Measurements from ENCODE around the gene PRKCD. TPM values are rescaled to one million over a fixed set of nuclear protein-coding genes. Genes with fewer than 3 reads are reported as not detected.

The PRKCD gene
- total and polyA plus RNA-seq, 4 donors: 16.1 to 33.4 (median 27.2) TPM

- no peaks in the 10 kb centered on the region for H3K9me3 ChIP-seq (ENCODE audit: control insufficient read depth, low read length)
- no peak overlapping the region for H3K4me3 ChIP-seq (ENCODE audit: low read length in 2 of 2)
- peaks cover 0 to 11% of the 10 kb centered on the region in 2 donors for H3K36me3 ChIP-seq (ENCODE audit: control insufficient read depth in 1 of 2, insufficient read depth in 2 of 2, low read length in 1 of 2)
- intact Hi-C loops (cut with DNase I): no loop called here
- no peaks in the 10 kb centered on the region for H3K27me3 ChIP-seq (ENCODE audit: control insufficient read depth in 1 of 2, insufficient read depth in 2 of 2, low read length in 1 of 2)
- DNase-seq (peak in 1 of 2 donors; percentile 6), ATAC-seq (ENCODE audit: low FRiP score) (no peak)
- 94 to 95% methylated on average over 13 of the region's 13 CpGs for WGBS, 2 donors
- no peak overlapping the region for H3K27ac ChIP-seq (ENCODE audit: low read depth in 1 of 2, low read length in 2 of 2)
- H3K4me1 ChIP-seq (ENCODE audit: control insufficient read depth in 1 of 2, insufficient read depth in 2 of 2, low read length in 2 of 2): no peaks in the 10 kb centered on the region
These were observed 27.7 kb downstream of the PRKCD start for GRCh38 chr3:53188720-53189119.

GRCh38 chr3:53189276-53189675, 28.3 kb downstream of the PRKCD start:
- peaks cover 0 to 11% of the 10 kb centered on the region in 2 donors for H3K36me3 ChIP-seq (ENCODE audit: control insufficient read depth in 1 of 2, insufficient read depth in 2 of 2, low read length in 1 of 2)
- no peaks in the 10 kb centered on the region for H3K4me1 ChIP-seq (ENCODE audit: control insufficient read depth in 1 of 2, insufficient read depth in 2 of 2, low read length in 2 of 2)
- WGBS, 2 donors: 91% methylated on average over 3 of the region's 3 CpGs
- H3K27me3 ChIP-seq (ENCODE audit: control insufficient read depth in 1 of 2, insufficient read depth in 2 of 2, low read length in 1 of 2): no peaks in the 10 kb centered on the region
- H3K27ac ChIP-seq (ENCODE audit: low read depth in 1 of 2, low read length in 2 of 2): no peak overlapping the region
- H3K4me3 ChIP-seq (ENCODE audit: low read length in 2 of 2): no peak overlapping the region
- intact Hi-C loops (cut with DNase I): no loop called here
- DNase-seq (no peak), ATAC-seq (ENCODE audit: low FRiP score) (no peak)
- H3K9me3 ChIP-seq (ENCODE audit: control insufficient read depth, low read length): no peaks in the 10 kb centered on the region

- intact Hi-C loops (cut with DNase I): no loop called here
- ATAC-seq (ENCODE audit: low FRiP score): no peak
- no peaks in the 10 kb centered on the region for H3K9me3 ChIP-seq (ENCODE audit: control insufficient read depth, low read length)
- no peaks in the 10 kb centered on the region for H3K27me3 ChIP-seq (ENCODE audit: control insufficient read depth in 1 of 2, insufficient read depth in 2 of 2, low read length in 1 of 2)
- H3K4me3 ChIP-seq (ENCODE audit: low read length in 2 of 2): no peak overlapping the region
- no peak for DNase-seq
- peaks cover 0 to 11% of the 10 kb centered on the region in 2 donors for H3K36me3 ChIP-seq (ENCODE audit: control insufficient read depth in 1 of 2, insufficient read depth in 2 of 2, low read length in 1 of 2)
- 92 to 94% methylated on average over 3 of the region's 3 CpGs for WGBS, 2 donors
- no peak overlapping the region for H3K27ac ChIP-seq (ENCODE audit: low read depth in 1 of 2, low read length in 2 of 2)
- H3K4me1 ChIP-seq (ENCODE audit: control insufficient read depth in 1 of 2, insufficient read depth in 2 of 2, low read length in 2 of 2): no peaks in the 10 kb centered on the region
These were observed 29.6 kb downstream of the PRKCD start for GRCh38 chr3:53190659-53191058.

GRCh38 chr3:53191836-53192480, 30.9 kb downstream of the PRKCD start:
- Histone ChIP-seq H3K4me1 (ENCODE audit: control insufficient read depth in 1 of 2, insufficient read depth in 2 of 2, low read length in 2 of 2) (no peaks in the 10 kb centered on the region), H3K27ac (ENCODE audit: low read depth in 1 of 2, low read length in 2 of 2) (no peak overlapping the region), H3K27me3 (ENCODE audit: control insufficient read depth in 1 of 2, insufficient read depth in 2 of 2, low read length in 1 of 2) (no peaks in the 10 kb centered on the region), H3K9me3 (ENCODE audit: control insufficient read depth, low read length) (no peaks in the 10 kb centered on the region), H3K4me3 (ENCODE audit: low read length in 2 of 2) (no peak overlapping the region), H3K36me3 (ENCODE audit: control insufficient read depth in 1 of 2, insufficient read depth in 2 of 2, low read length in 1 of 2) (peaks cover 0 to 8% of the 10 kb centered on the region in 2 donors)
- intact Hi-C loops (cut with DNase I): no loop called here
- peak in 1 of 2 donors; percentile 64 for DNase-seq
- no peak for ATAC-seq (ENCODE audit: low FRiP score)
- 90 to 92% methylated on average over 16 of the region's 16 CpGs for WGBS, 2 donors

GRCh38 chr3:53192608-53193007, 31.6 kb downstream of the PRKCD start:
- peaks cover 0 to 8% of the 10 kb centered on the region in 2 donors for H3K36me3 ChIP-seq (ENCODE audit: control insufficient read depth in 1 of 2, insufficient read depth in 2 of 2, low read length in 1 of 2)
- peak in 1 of 2 donors; percentile 67 for DNase-seq
- intact Hi-C loops (cut with DNase I): no loop called here

GRCh38 chr3:53193466-53194209, 32.6 kb downstream of the PRKCD start:
- H3K36me3 ChIP-seq (ENCODE audit: control insufficient read depth in 1 of 2, insufficient read depth in 2 of 2, low read length in 1 of 2): peaks cover 0 to 8% of the 10 kb centered on the region in 2 donors
- no peaks in the 10 kb centered on the region for H3K9me3 ChIP-seq (ENCODE audit: control insufficient read depth, low read length)
- H3K4me1 ChIP-seq (ENCODE audit: control insufficient read depth in 1 of 2, insufficient read depth in 2 of 2, low read length in 2 of 2): no peaks in the 10 kb centered on the region
- DNase-seq (peak; percentile 77 to 85), ATAC-seq (ENCODE audit: low FRiP score) (peak; percentile 78)
- no peak overlapping the region for H3K4me3 ChIP-seq (ENCODE audit: low read length in 2 of 2)
- WGBS, 2 donors: 1 to 8% methylated on average over 11 of the region's 11 CpGs
- H3K27me3 ChIP-seq (ENCODE audit: control insufficient read depth in 1 of 2, insufficient read depth in 2 of 2, low read length in 1 of 2): no peaks in the 10 kb centered on the region
- peak overlapping the region; percentile 20 to 78 for H3K27ac ChIP-seq (ENCODE audit: low read depth in 1 of 2, low read length in 2 of 2)
- intact Hi-C loops (cut with DNase I): loop anchor here in 1 of 2 donors (2.0 kb wide), 1 partner anchor 33 kb away; the partner anchor contains the start of gene PRKCD

More at GRCh38 chr3:53192608-53193007, 31.6 kb downstream of the PRKCD start:
- 41 to 42% methylated on average over 3 of the region's 3 CpGs for WGBS, 2 donors
- no peak for ATAC-seq (ENCODE audit: low FRiP score)
- Histone ChIP-seq H3K27me3 (ENCODE audit: control insufficient read depth in 1 of 2, insufficient read depth in 2 of 2, low read length in 1 of 2) (no peaks in the 10 kb centered on the region), H3K27ac (ENCODE audit: low read depth in 1 of 2, low read length in 2 of 2) (peak overlapping the region; percentile 20 to 59), H3K4me1 (ENCODE audit: control insufficient read depth in 1 of 2, insufficient read depth in 2 of 2, low read length in 2 of 2) (no peaks in the 10 kb centered on the region), H3K9me3 (ENCODE audit: control insufficient read depth, low read length) (no peaks in the 10 kb centered on the region), H3K4me3 (ENCODE audit: low read length in 2 of 2) (no peak overlapping the region)

GRCh38 chr3:53194210-53195065, 33.4 kb downstream of the PRKCD start:
- Histone ChIP-seq H3K27me3 (ENCODE audit: control insufficient read depth in 1 of 2, insufficient read depth in 2 of 2, low read length in 1 of 2) (no peaks in the 10 kb centered on the region), H3K27ac (ENCODE audit: low read depth in 1 of 2, low read length in 2 of 2) (peak overlapping the region; percentile 17 to 78), H3K4me3 (ENCODE audit: low read length in 2 of 2) (no peak overlapping the region), H3K9me3 (ENCODE audit: control insufficient read depth, low read length) (no peaks in the 10 kb centered on the region), H3K4me1 (ENCODE audit: control insufficient read depth in 1 of 2, insufficient read depth in 2 of 2, low read length in 2 of 2) (no peaks in the 10 kb centered on the region), H3K36me3 (ENCODE audit: control insufficient read depth in 1 of 2, insufficient read depth in 2 of 2, low read length in 1 of 2) (peaks cover 0 to 3% of the 10 kb centered on the region in 2 donors)
- intact Hi-C loops (cut with DNase I): loop anchor here (2.0 to 5.0 kb wide), 2 partner anchors 34 to 62 kb away; partner anchors contain the start of genes PRKCD (in 1 of the 2) and RFT1 (in 1 of the 2)
- ATAC-seq (ENCODE audit: low FRiP score): peak; percentile 64
- peak; percentile 88 to 93 for DNase-seq
- WGBS, 2 donors: 20 to 23% methylated on average over 14 of the region's 14 CpGs

- Histone ChIP-seq H3K4me3 (ENCODE audit: low read length in 2 of 2) (no peak overlapping the region), H3K9me3 (ENCODE audit: control insufficient read depth, low read length) (no peaks in the 10 kb centered on the region), H3K27ac (ENCODE audit: low read depth in 1 of 2, low read length in 2 of 2) (no peak overlapping the region), H3K4me1 (ENCODE audit: control insufficient read depth in 1 of 2, insufficient read depth in 2 of 2, low read length in 2 of 2) (no peaks in the 10 kb centered on the region), H3K27me3 (ENCODE audit: control insufficient read depth in 1 of 2, insufficient read depth in 2 of 2, low read length in 1 of 2) (no peaks in the 10 kb centered on the region), H3K36me3 (ENCODE audit: control insufficient read depth in 1 of 2, insufficient read depth in 2 of 2, low read length in 1 of 2) (peaks cover 0 to under 1% of the 10 kb centered on the region in 2 donors)
- peak in 1 of 2 donors; percentile 72 for DNase-seq
- intact Hi-C loops (cut with DNase I): loop anchor here (2.0 to 5.0 kb wide), 2 partner anchors 34 to 63 kb away; partner anchors contain the start of genes PRKCD (in 1 of the 2) and RFT1 (in 1 of the 2)
- 87 to 90% methylated on average over 10 of the region's 10 CpGs for WGBS, 2 donors
- ATAC-seq (ENCODE audit: low FRiP score): peak; percentile 20
These were observed 34.0 kb downstream of the PRKCD start for GRCh38 chr3:53195066-53195450.
